A673 (cell line): ENCODE data around the gene CEP192. TPM values are rescaled to one million over a fixed set of nuclear protein-coding genes. Genes with fewer than 3 reads are reported as not detected.

ENCODE experiments used
- BruUV-seq: library from RNA; stranded (reverse); fragments of 400-500 nt; replicated peaks from 2 replicates; lab custom pipeline; 2021; lab: Mats Ljungman, UMichigan
- CTCF ChIA-PET: fragments of 300-600 bp; sonication (Branson Sonifier 250); formaldehyde crosslinking; loops from one replicate; lab custom pipeline; 2022; ENCODE audit warnings: antibody characterized with exemption; lab: Charles Lee
- POLR2A ChIA-PET: fragments of 300-600 bp; sonication (Branson Sonifier 250); formaldehyde crosslinking; loops from one replicate; lab custom pipeline; 2022; ENCODE audit warnings: antibody characterized with exemption; ENCODE audit not compliant: low non-redundant PET; lab: Charles Lee
- DNase-seq: peaks from one replicate; pipeline ENCODE4 v3.0.0-alpha.2; 2015; ENCODE audit warnings: low spot score
- H3K27ac ChIP-seq: fragments of 200-600 bp; sonication (generic); 2 replicates; pipeline ENCODE4 v1.5.1; 2016; ENCODE audit warnings: mixed run types, low read depth, mild to moderate bottlenecking, mixed read lengths, antibody characterized with exemption, low read length; ENCODE audit not compliant: poor library complexity, severe bottlenecking
- H3K27me3 ChIP-seq: fragments of 200-600 bp; sonication (generic); replicated peaks from 2 replicates; pipeline ENCODE4 v1.6.1; 2017; ENCODE audit warnings: mixed run types, low read depth, mild to moderate bottlenecking, mixed read lengths, antibody characterized with exemption, low read length; ENCODE audit not compliant: insufficient read depth, poor library complexity
- H3K36me3 ChIP-seq: fragments of 200-600 bp; sonication (generic); 2 replicates; pipeline ENCODE4 v1.6.1; 2016; ENCODE audit warnings: mixed run types, mild to moderate bottlenecking, mixed read lengths, antibody characterized with exemption, low read length; ENCODE audit not compliant: insufficient read depth, poor library complexity, severe bottlenecking
- H3K4me1 ChIP-seq: fragments of 200-600 bp; sonication (generic); 2 replicates; pipeline ENCODE4 v1.6.1; 2017; ENCODE audit warnings: mixed run types, mild to moderate bottlenecking, mixed read lengths, antibody characterized with exemption, low read length; ENCODE audit not compliant: insufficient read depth, poor library complexity, severe bottlenecking
- H3K4me3 ChIP-seq: fragments of 200-600 bp; sonication (generic); 2 replicates; pipeline ENCODE4 v1.5.1; 2016; ENCODE audit warnings: low read depth, mixed run types, mild to moderate bottlenecking, mixed read lengths, low read length; ENCODE audit not compliant: poor library complexity, severe bottlenecking
- H3K9me3 ChIP-seq: fragments of 200-600 bp; sonication (generic); 2 replicates; pipeline ENCODE4 v1.6.1; 2016; ENCODE audit warnings: mixed run types, low read depth, mild to moderate bottlenecking, mixed read lengths, antibody characterized with exemption, low read length; ENCODE audit not compliant: poor library complexity, severe bottlenecking
- CTCF ChIP-seq: fragments of 300-800, 200-600 bp; sonication (generic); conservative IDR thresholded peaks from 2 replicates; pipeline ENCODE4 v1.5.1; 2017; ENCODE audit warnings: low read depth, mild to moderate bottlenecking, antibody characterized with exemption, low read length, moderate library complexity, mixed read lengths
- EZH2 ChIP-seq: fragments of 200-600 bp; sonication (generic); IDR thresholded peaks from 2 replicates; pipeline ENCODE4 v1.6.1; 2017; ENCODE audit warnings: borderline replicate concordance, low read depth, mild to moderate bottlenecking, mixed read lengths, antibody characterized with exemption, low read length; ENCODE audit not compliant: poor library complexity, severe bottlenecking
- intact Hi-C: fragments of 100-400 bp; cut with micrococcal nuclease; formaldehyde crosslinking; loops from one replicate; pipeline ENCODE4 v1.10.0; 2022; ENCODE audit not compliant: unreplicated experiment
- total RNA-seq: library from RNA; stranded (reverse); gene quantifications from 2 replicates; pipeline ENCODE4 v1.2.3, GENCODE V29; 2021

The CEP192 gene
- total RNA-seq, 1 experiment from 2014 or later = 46.4 TPM

DNA sequence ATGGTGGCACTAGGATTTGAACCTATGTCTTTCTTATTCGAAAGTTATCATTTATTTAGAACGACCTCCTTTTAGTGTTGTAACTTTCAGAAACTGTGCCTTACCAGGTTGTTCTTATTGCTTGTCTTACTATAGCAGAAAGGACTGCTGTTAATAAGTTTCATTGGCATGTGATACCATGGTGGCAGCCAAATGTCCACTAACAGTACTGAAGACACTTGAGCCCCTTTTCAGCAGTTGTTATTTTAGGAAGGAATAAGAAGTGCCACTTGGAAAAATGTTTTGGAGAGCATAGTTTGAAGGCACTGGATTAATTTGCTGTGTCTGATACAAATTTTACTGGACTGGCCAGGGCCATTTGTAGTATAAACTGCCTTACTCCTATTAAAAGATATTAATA, 37.7 kb downstream of the CEP192 start:
- no peaks in the 10 kb centered on the region for H3K27me3 ChIP-seq
- H3K36me3 ChIP-seq = peaks cover 45% of the 10 kb centered on the region
- CTCF ChIA-PET = no interaction called here
- BruUV-seq = no TSS peak
- H3K27ac ChIP-seq = no peak overlapping the region
- DNase-seq = no peak
- no peaks in the 10 kb centered on the region for H3K9me3 ChIP-seq
- no peak overlapping the region for H3K4me3 ChIP-seq
- intact Hi-C loops = no loop called here
- POLR2A ChIA-PET = no interaction called here
- TF ChIP-seq CTCF = no peak
- TF ChIP-seq EZH2 = no peak
- no peaks in the 10 kb centered on the region for H3K4me1 ChIP-seq

DNA sequence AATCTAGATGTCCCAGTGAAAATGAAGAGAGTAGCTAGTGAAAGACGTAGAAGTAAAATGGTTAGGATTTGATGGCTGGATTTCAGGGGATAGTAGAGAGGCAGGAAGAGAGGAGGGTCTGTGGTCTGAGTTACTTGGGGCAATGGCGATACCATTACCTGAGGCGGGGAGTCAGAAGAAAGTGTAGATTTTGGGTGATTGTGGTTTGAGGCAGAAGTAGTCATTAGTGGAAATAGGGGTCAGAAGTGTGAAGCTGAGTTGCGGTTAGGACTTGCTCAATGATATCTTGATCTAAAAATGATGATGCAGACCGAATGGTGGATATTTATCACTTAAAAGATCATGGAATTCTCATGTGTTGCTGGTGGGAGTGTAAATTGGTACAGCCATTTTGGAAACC, 41.0 kb downstream of the CEP192 start:
- no TSS peak for BruUV-seq
- H3K4me1 ChIP-seq = no peaks in the 10 kb centered on the region
- peaks cover 39% of the 10 kb centered on the region for H3K36me3 ChIP-seq
- H3K9me3 ChIP-seq = no peaks in the 10 kb centered on the region
- intact Hi-C loops = no loop called here
- H3K27me3 ChIP-seq = no peaks in the 10 kb centered on the region
- H3K27ac ChIP-seq = no peak overlapping the region
- no peak for DNase-seq
- CTCF ChIA-PET = no interaction called here
- POLR2A ChIA-PET = no interaction called here
- no peak for TF ChIP-seq CTCF
- no peak for TF ChIP-seq EZH2
- no peak overlapping the region for H3K4me3 ChIP-seq

GRCh38 chr18:13035249-13035914, 44.2 kb downstream of the CEP192 start:
- BruUV-seq = no TSS peak
- CTCF ChIA-PET = no interaction called here
- no peak for DNase-seq
- Histone ChIP-seq H3K4me3 (no peak overlapping the region), H3K27me3 (no peaks in the 10 kb centered on the region), H3K9me3 (no peaks in the 10 kb centered on the region), H3K4me1 (no peaks in the 10 kb centered on the region), H3K27ac (no peak overlapping the region), H3K36me3 (peaks cover 37% of the 10 kb centered on the region)
- POLR2A ChIA-PET = no interaction called here
- intact Hi-C loops = no loop called here
- no peak for TF ChIP-seq EZH2
- TF ChIP-seq CTCF = no peak
